ENCODE measurements around the gene IGLL5.

Gene IGLL5

GRCh38 chr22:22927888-22928665 lies 40.5 kb downstream of the IGLL5 start:
- DNase-seq: no peak
- H3K27ac ChIP-seq (ENCODE audit: low read depth, low read length): no peak overlapping the region
- H3K4me3 ChIP-seq (ENCODE audit: low read length): no peak overlapping the region

DNA sequence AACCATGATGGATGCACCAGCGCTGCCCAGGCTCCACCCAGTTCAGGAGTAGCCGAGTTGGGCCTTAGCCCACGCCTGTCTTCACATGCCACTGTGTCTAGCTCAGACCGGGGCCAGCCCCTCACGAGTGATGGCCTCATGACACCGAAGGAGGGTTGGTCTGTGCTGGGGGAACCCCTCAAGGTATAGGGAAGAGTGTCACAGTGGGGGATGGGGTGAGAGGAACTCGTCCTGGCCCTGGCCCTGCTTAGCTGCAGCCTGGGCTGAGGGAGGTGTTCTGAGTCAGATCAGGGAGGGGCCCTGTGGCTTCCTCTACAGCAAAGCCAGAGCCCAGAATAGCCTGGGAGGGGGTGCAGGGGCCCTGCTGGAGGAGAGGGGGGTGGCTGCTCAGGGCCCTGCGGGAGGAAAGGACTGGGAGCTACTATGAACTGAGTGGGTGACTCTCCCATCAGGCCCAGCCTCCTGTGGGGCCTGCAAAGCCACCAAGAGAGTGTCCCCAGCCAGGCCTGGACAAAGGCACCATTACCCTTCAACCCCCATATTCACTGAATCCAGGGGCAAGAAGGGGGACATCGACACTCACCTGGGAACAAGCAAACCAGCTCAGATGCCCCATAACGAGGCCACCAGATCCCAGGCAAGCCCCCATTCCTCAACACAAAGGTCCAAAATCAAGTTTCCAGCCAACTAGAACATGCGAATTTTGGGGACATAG lies 41.2 kb downstream of the IGLL5 start:
- Histone ChIP-seq H3K4me1 (ENCODE audit: control insufficient read depth, low read depth, low read length) (peaks cover 10% of the 10 kb centered on the region), H3K36me3 (ENCODE audit: control insufficient read depth, insufficient read depth, low read length) (no peaks in the 10 kb centered on the region), H3K4me2 (ENCODE audit: low read length) (no peak overlapping the region), H3K4ac (ENCODE audit: low read depth, low read length) (no peak overlapping the region), H2BK15ac (replicated peaks; ENCODE audit: low read depth) (no peak overlapping the region), H3K79me2 (ENCODE audit: control insufficient read depth, insufficient read depth, low read length) (no peaks in the 10 kb centered on the region), H3K4me3 (ENCODE audit: low read length) (no peak overlapping the region), H3K18ac (ENCODE audit: low read length) (no peak overlapping the region), H2AK5ac (ENCODE audit: low read length) (no peak overlapping the region), H3K23ac (ENCODE audit: low read length) (no peak overlapping the region), H4K5ac (ENCODE audit: low read length) (no peak overlapping the region), H3K56ac (ENCODE audit: low read length) (peak overlapping the region; percentile 25), H3K79me1 (ENCODE audit: low read length) (no peaks in the 10 kb centered on the region), H4K8ac (ENCODE audit: low read depth, low read length) (no peak overlapping the region), H2BK120ac (ENCODE audit: low read depth, low read length) (no peak overlapping the region), H3K27ac (ENCODE audit: low read depth, low read length) (no peak overlapping the region), H2BK5ac (ENCODE audit: low read length) (no peak overlapping the region), H3K27me3 (ENCODE audit: insufficient read depth, low read length, poor library complexity) (no peaks in the 10 kb centered on the region), H3K9ac (ENCODE audit: low read length) (no peak overlapping the region)
- peak; percentile 17 for DNase-seq
- no CpG with 5 or more reads among the region's 11 CpGs for WGBS (ENCODE audit: extremely low coverage, insufficient coverage, low lambda C conversion rate)

More at GRCh38 chr22:22927888-22928665, 40.5 kb downstream of the IGLL5 start:
- Histone ChIP-seq H3K4me2 (ENCODE audit: low read length) (no peak overlapping the region), H3K36me3 (ENCODE audit: control insufficient read depth, insufficient read depth, low read length) (no peaks in the 10 kb centered on the region), H3K9ac (ENCODE audit: low read length) (no peak overlapping the region), H3K18ac (ENCODE audit: low read length) (no peak overlapping the region), H2BK120ac (ENCODE audit: low read depth, low read length) (no peak overlapping the region), H3K4me1 (ENCODE audit: control insufficient read depth, low read depth, low read length) (peaks cover 10% of the 10 kb centered on the region), H2AK5ac (ENCODE audit: low read length) (no peak overlapping the region), H3K79me1 (ENCODE audit: low read length) (no peaks in the 10 kb centered on the region), H4K8ac (ENCODE audit: low read depth, low read length) (no peak overlapping the region), H3K4ac (ENCODE audit: low read depth, low read length) (no peak overlapping the region), H3K56ac (ENCODE audit: low read length) (no peak overlapping the region), H4K5ac (ENCODE audit: low read length) (no peak overlapping the region), H3K27me3 (ENCODE audit: insufficient read depth, low read length, poor library complexity) (no peaks in the 10 kb centered on the region), H2BK5ac (ENCODE audit: low read length) (no peak overlapping the region), H2BK15ac (replicated peaks; ENCODE audit: low read depth) (no peak overlapping the region), H3K23ac (ENCODE audit: low read length) (no peak overlapping the region), H3K79me2 (ENCODE audit: control insufficient read depth, insufficient read depth, low read length) (no peaks in the 10 kb centered on the region)
- no CpG with 5 or more reads among the region's 7 CpGs for WGBS (ENCODE audit: extremely low coverage, insufficient coverage, low lambda C conversion rate)

GRCh38 chr22:22929381-22930221 lies 42.0 kb downstream of the IGLL5 start:
- H2BK120ac ChIP-seq (ENCODE audit: low read depth, low read length): no peak overlapping the region
- no peak overlapping the region for H2AK5ac ChIP-seq (ENCODE audit: low read length)
- no peak overlapping the region for H3K4me3 ChIP-seq (ENCODE audit: low read length)
- no peak overlapping the region for H2BK5ac ChIP-seq (ENCODE audit: low read length)
- H3K27me3 ChIP-seq (ENCODE audit: insufficient read depth, low read length, poor library complexity): no peaks in the 10 kb centered on the region
- no peak overlapping the region for H3K56ac ChIP-seq (ENCODE audit: low read length)
- no peak overlapping the region for H3K9ac ChIP-seq (ENCODE audit: low read length)
- no peaks in the 10 kb centered on the region for H3K79me2 ChIP-seq (ENCODE audit: control insufficient read depth, insufficient read depth, low read length)
- H4K5ac ChIP-seq (ENCODE audit: low read length): no peak overlapping the region
- H3K4me2 ChIP-seq (ENCODE audit: low read length): no peak overlapping the region
- no peak overlapping the region for H3K27ac ChIP-seq (ENCODE audit: low read depth, low read length)
- no peak for DNase-seq
- no peaks in the 10 kb centered on the region for H3K79me1 ChIP-seq (ENCODE audit: low read length)
- no peak overlapping the region for H3K23ac ChIP-seq (ENCODE audit: low read length)
- peaks cover 10% of the 10 kb centered on the region for H3K4me1 ChIP-seq (ENCODE audit: control insufficient read depth, low read depth, low read length)
- H3K36me3 ChIP-seq (ENCODE audit: control insufficient read depth, insufficient read depth, low read length): no peaks in the 10 kb centered on the region
- H2BK15ac ChIP-seq (replicated peaks; ENCODE audit: low read depth): no peak overlapping the region
- no CpG with 5 or more reads among the region's 16 CpGs for WGBS (ENCODE audit: extremely low coverage, insufficient coverage, low lambda C conversion rate)
- H4K8ac ChIP-seq (ENCODE audit: low read depth, low read length): no peak overlapping the region
- H3K18ac ChIP-seq (ENCODE audit: low read length): no peak overlapping the region
- H3K4ac ChIP-seq (ENCODE audit: low read depth, low read length): no peak overlapping the region

DNA sequence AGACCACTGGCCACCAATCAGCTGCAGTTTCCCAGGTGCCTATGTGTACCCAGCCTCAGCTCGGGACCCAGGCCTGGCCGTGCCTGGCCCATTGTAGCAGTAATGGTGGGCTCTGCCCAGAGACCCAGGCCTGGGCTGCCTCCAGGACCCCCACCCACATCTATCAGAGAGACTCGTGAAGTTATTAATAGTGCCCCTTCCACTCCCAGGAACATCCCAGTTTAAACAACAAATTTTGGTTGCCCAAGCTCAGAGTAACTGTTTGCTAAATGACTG lies 42.5 kb downstream of the IGLL5 start:
- no peak for DNase-seq

DNA sequence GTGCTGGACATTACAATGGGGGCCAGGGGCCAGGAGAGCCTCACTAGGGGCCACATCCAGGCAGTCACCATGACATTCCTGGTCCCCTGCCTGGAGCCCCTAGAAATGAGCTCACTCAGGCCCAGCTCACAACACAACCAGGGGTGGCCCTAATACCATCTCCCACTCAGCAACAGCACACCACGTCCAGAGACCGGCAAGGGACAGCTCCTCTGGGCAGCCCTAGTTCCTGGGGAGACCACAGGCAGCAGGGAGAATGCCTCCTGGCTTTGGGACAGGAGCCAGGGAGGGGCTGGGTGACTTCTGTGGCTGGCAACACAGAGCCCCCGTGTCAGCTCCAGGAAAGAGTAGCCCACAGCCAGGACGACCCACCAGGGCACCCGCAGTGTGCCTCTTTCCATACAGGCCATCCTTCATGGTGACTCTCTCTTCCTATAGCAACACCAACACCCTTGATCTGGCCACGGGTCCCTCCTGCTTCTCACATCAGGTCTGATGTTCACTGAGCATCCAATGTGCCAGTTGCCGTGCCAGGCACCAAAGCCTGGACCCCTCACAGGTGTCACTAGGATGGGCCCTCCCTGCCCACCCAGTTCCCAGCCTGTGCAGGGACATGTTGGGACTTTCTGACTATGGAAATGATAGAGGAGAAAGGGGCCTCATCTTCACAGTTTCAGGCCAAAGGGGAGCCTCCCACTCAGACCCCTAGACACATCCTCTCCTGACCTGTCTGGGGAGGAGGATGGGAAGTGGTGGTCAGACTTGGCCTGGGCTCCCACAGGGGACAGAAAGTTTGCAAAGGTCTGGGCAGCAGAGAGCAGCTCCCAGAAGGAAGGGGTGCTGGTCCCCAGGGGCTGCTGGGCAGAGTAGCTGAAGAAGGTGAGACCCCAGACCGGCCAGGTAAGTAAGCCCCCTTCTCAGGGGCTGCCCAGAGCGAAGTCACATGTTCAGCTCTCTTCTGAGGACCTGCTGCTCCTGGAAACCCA lies 43.2 kb downstream of the IGLL5 start:
- DNase-seq: no peak
- no peak overlapping the region for H2BK5ac ChIP-seq (ENCODE audit: low read length)
- WGBS (ENCODE audit: extremely low coverage, insufficient coverage, low lambda C conversion rate): no CpG with 5 or more reads among the region's 9 CpGs
- H3K79me1 ChIP-seq (ENCODE audit: low read length): no peaks in the 10 kb centered on the region
- H3K4me1 ChIP-seq (ENCODE audit: control insufficient read depth, low read depth, low read length): peaks cover 8% of the 10 kb centered on the region
- H3K56ac ChIP-seq (ENCODE audit: low read length): no peak overlapping the region
- H3K23ac ChIP-seq (ENCODE audit: low read length): no peak overlapping the region
- no peaks in the 10 kb centered on the region for H3K27me3 ChIP-seq (ENCODE audit: insufficient read depth, low read length, poor library complexity)
- H2AK5ac ChIP-seq (ENCODE audit: low read length): no peak overlapping the region
- H3K79me2 ChIP-seq (ENCODE audit: control insufficient read depth, insufficient read depth, low read length): no peaks in the 10 kb centered on the region
- no peak overlapping the region for H2BK15ac ChIP-seq (replicated peaks; ENCODE audit: low read depth)
- no peak overlapping the region for H4K8ac ChIP-seq (ENCODE audit: low read depth, low read length)
- H3K36me3 ChIP-seq (ENCODE audit: control insufficient read depth, insufficient read depth, low read length): no peaks in the 10 kb centered on the region
- H3K9ac ChIP-seq (ENCODE audit: low read length): no peak overlapping the region
- H3K27ac ChIP-seq (ENCODE audit: low read depth, low read length): no peak overlapping the region
- no peak overlapping the region for H3K4me2 ChIP-seq (ENCODE audit: low read length)
- no peak overlapping the region for H4K5ac ChIP-seq (ENCODE audit: low read length)
- H3K4me3 ChIP-seq (ENCODE audit: low read length): no peak overlapping the region
- no peak overlapping the region for H2BK120ac ChIP-seq (ENCODE audit: low read depth, low read length)
- no peak overlapping the region for H3K4ac ChIP-seq (ENCODE audit: low read depth, low read length)
- H3K18ac ChIP-seq (ENCODE audit: low read length): no peak overlapping the region

More for the DNA sequence above, 42.5 kb downstream of the IGLL5 start:
- no peak overlapping the region for H3K9ac ChIP-seq (ENCODE audit: low read length)
- WGBS (ENCODE audit: extremely low coverage, insufficient coverage, low lambda C conversion rate): no CpG with 5 or more reads among the region's 3 CpGs
- no peak overlapping the region for H2BK5ac ChIP-seq (ENCODE audit: low read length)
- H3K4ac ChIP-seq (ENCODE audit: low read depth, low read length): no peak overlapping the region
- no peak overlapping the region for H2BK15ac ChIP-seq (replicated peaks; ENCODE audit: low read depth)
- H3K4me2 ChIP-seq (ENCODE audit: low read length): no peak overlapping the region
- no peak overlapping the region for H3K27ac ChIP-seq (ENCODE audit: low read depth, low read length)
- H2BK120ac ChIP-seq (ENCODE audit: low read depth, low read length): no peak overlapping the region
- no peaks in the 10 kb centered on the region for H3K27me3 ChIP-seq (ENCODE audit: insufficient read depth, low read length, poor library complexity)
- H3K4me1 ChIP-seq (ENCODE audit: control insufficient read depth, low read depth, low read length): peaks cover 10% of the 10 kb centered on the region
- no peaks in the 10 kb centered on the region for H3K79me2 ChIP-seq (ENCODE audit: control insufficient read depth, insufficient read depth, low read length)
- no peak overlapping the region for H3K4me3 ChIP-seq (ENCODE audit: low read length)
- H3K79me1 ChIP-seq (ENCODE audit: low read length): no peaks in the 10 kb centered on the region
- H2AK5ac ChIP-seq (ENCODE audit: low read length): no peak overlapping the region
- no peak overlapping the region for H4K8ac ChIP-seq (ENCODE audit: low read depth, low read length)
- H3K36me3 ChIP-seq (ENCODE audit: control insufficient read depth, insufficient read depth, low read length): no peaks in the 10 kb centered on the region
- H3K56ac ChIP-seq (ENCODE audit: low read length): no peak overlapping the region
- no peak overlapping the region for H3K23ac ChIP-seq (ENCODE audit: low read length)
- no peak overlapping the region for H3K18ac ChIP-seq (ENCODE audit: low read length)
- H4K5ac ChIP-seq (ENCODE audit: low read length): no peak overlapping the region
